ENCODE measurements around the gene RECK.

GRCh38 chr9:36082931-36083330 lies 46.2 kb downstream of the RECK start:
- TF ChIP-seq REST (IDR thresholded peaks at IDR 0.05; ENCODE audit: unreplicated experiment) (no peak), CTCF (conservative IDR thresholded peaks at IDR 0.05; ENCODE audit: low read depth in 2 of 2) (no peak), POLR2AphosphoS5 (IDR thresholded peaks at IDR 0.05; ENCODE audit: low read depth) (no peak), EZH2 (IDR thresholded peaks at IDR 0.05; ENCODE audit: low read depth, unreplicated experiment) (no peak), JUNB (IDR thresholded peaks at IDR 0.05; ENCODE audit: unreplicated experiment) (no peak)
